Neuronal stem cell (in vitro differentiated cells): ENCODE data around the gene FBXL7.

ENCODE experiments used
- DNase-seq: peaks from one replicate; pipeline ENCODE4 v3.0.0-alpha.2; 2013; ENCODE audit warnings: low spot score
- H2AFZ ChIP-seq: one replicate; pipeline ENCODE4 v1.6.1; 2013; ENCODE audit warnings: mild to moderate bottlenecking, low read length, inconsistent platforms
- H2AK5ac ChIP-seq: 2 replicates; pipeline ENCODE4 v1.6.1; 2013; ENCODE audit warnings: low read depth, mild to moderate bottlenecking, inconsistent platforms, low read length, moderate library complexity, mixed read lengths
- H2BK120ac ChIP-seq: 2 replicates; pipeline ENCODE4 v1.6.1; 2013; ENCODE audit warnings: low read depth, mild to moderate bottlenecking, inconsistent platforms, low read length, moderate library complexity, mixed read lengths
- H2BK12ac ChIP-seq: one replicate; pipeline ENCODE4 v1.6.1; 2013; ENCODE audit warnings: low read length, inconsistent platforms
- H2BK15ac ChIP-seq: 2 replicates; pipeline ENCODE4 v1.6.1; 2013; ENCODE audit warnings: mild to moderate bottlenecking, low read length, inconsistent platforms, mixed read lengths
- H2BK5ac ChIP-seq: one replicate; pipeline ENCODE4 v1.6.1; 2013; ENCODE audit warnings: inconsistent platforms, mild to moderate bottlenecking, low read length, moderate library complexity
- H3K14ac ChIP-seq: one replicate; pipeline ENCODE4 v1.6.1; 2013; ENCODE audit warnings: low read length, inconsistent platforms
- H3K18ac ChIP-seq: 2 replicates; pipeline ENCODE4 v1.6.1; 2013; ENCODE audit warnings: low read length, inconsistent platforms
- H3K23ac ChIP-seq: 2 replicates; pipeline ENCODE4 v1.6.1; 2013; ENCODE audit warnings: low read depth, mild to moderate bottlenecking, mixed read lengths, low read length, inconsistent platforms; ENCODE audit not compliant: poor library complexity
- H3K27ac ChIP-seq: replicated peaks from 3 replicates; pipeline ENCODE4 v1.5.1; 2013; ENCODE audit warnings: low read length, inconsistent platforms
- H3K27me3 ChIP-seq, 3 experiments: 2 replicates each; pipeline ENCODE4 v1.6.1; 2013; ENCODE audit warnings: low read length in 3 of 3, mild to moderate bottlenecking in 2 of 3, inconsistent platforms in 1 of 3, low read depth in 1 of 3, mixed read lengths in 1 of 3, moderate library complexity in 1 of 3; ENCODE audit not compliant: control insufficient read depth in 3 of 3, insufficient read depth in 3 of 3
- H3K36me3 ChIP-seq, 2 donors: replicated peaks in 1 of 2; 2 replicates each; pipeline ENCODE4 v1.6.1; 2013; ENCODE audit warnings: low read length in 2 of 2; ENCODE audit not compliant: control insufficient read depth in 2 of 2, insufficient read depth in 2 of 2
- H3K4ac ChIP-seq: 2 replicates; pipeline ENCODE4 v1.6.1; 2013; ENCODE audit warnings: inconsistent platforms, mild to moderate bottlenecking, low read length, moderate library complexity
- H3K4me1 ChIP-seq, 2 donors: 1 replicate in 1 of 2; 2 replicates in 1 of 2; pipeline ENCODE4 v1.6.1; 2013; ENCODE audit warnings: low read length in 2 of 2, low read depth in 1 of 2; ENCODE audit not compliant: control insufficient read depth in 2 of 2, insufficient read depth in 1 of 2
- H3K4me2 ChIP-seq: one replicate; pipeline ENCODE4 v1.6.1; 2013; ENCODE audit warnings: mild to moderate bottlenecking, low read length, inconsistent platforms; ENCODE audit not compliant: insufficient read depth, poor library complexity, severe bottlenecking
- H3K4me3 ChIP-seq, 2 donors: 2 replicates each; pipeline ENCODE4 v1.5.1; 2013; ENCODE audit warnings: low read length in 2 of 2, mild to moderate bottlenecking in 2 of 2, inconsistent platforms in 1 of 2, moderate library complexity in 1 of 2
- H3K79me1 ChIP-seq: one replicate; pipeline ENCODE4 v1.6.1; 2013; ENCODE audit warnings: low read depth, mild to moderate bottlenecking, inconsistent platforms, low read length, moderate library complexity
- H3K9ac ChIP-seq: one replicate; pipeline ENCODE4 v1.6.1; 2013; ENCODE audit warnings: mild to moderate bottlenecking, low read depth, low read length, inconsistent platforms; ENCODE audit not compliant: poor library complexity
- H3K9me3 ChIP-seq, 2 donors: replicated peaks in 1 of 2; 2 replicates each; pipeline versions ENCODE3 to v1.6.1; 2013; ENCODE audit warnings: low read length in 2 of 2, mild to moderate bottlenecking in 2 of 2, inconsistent platforms in 1 of 2, low read depth in 1 of 2, mixed read lengths in 1 of 2, moderate library complexity in 1 of 2; ENCODE audit not compliant: control insufficient read depth in 2 of 2, insufficient read depth in 1 of 2
- H4K8ac ChIP-seq: one replicate; pipeline ENCODE4 v1.6.1; 2013; ENCODE audit warnings: low read depth, mild to moderate bottlenecking, inconsistent platforms, low read length, moderate library complexity
- H4K91ac ChIP-seq: one replicate; pipeline ENCODE4 v1.6.1; 2013; ENCODE audit warnings: low read length, low read depth, mild to moderate bottlenecking, inconsistent platforms; ENCODE audit not compliant: poor library complexity
- WGBS, 2 donors: extraction: QIAGEN DNeasy Blood & Tissue Kit; methylation state at CpG; one replicate each; pipeline ENCODE4 v1.1.7; 2013; ENCODE audit warnings: missing lambda C conversion rate in 2 of 2, mixed read lengths in 1 of 2; ENCODE audit not compliant: insufficient read length in 2 of 2, insufficient replicate concordance in 1 of 2; ENCODE audit errors: extremely low coverage in 2 of 2; 5-methylcytosine and 5-hydroxymethylcytosine counted together

FBXL7 gene

GRCh38 chr5:15968993-15969392 is 469.0 kb downstream of the FBXL7 start:
- Histone ChIP-seq H3K27ac (no peak overlapping the region), H3K4me1 (no peaks in the 10 kb centered on the region), H3K4me3 (no peak overlapping the region), H3K4ac (no peak overlapping the region), H3K14ac (no peak overlapping the region), H3K36me3 (no peaks in the 10 kb centered on the region), H3K18ac (no peak overlapping the region), H2AFZ (no peak overlapping the region), H3K27me3 (no peaks in the 10 kb centered on the region), H2BK120ac (no peak overlapping the region), H3K23ac (no peak overlapping the region), H2BK15ac (no peak overlapping the region), H2BK12ac (no peak overlapping the region), H3K4me2 (no peak overlapping the region), H3K79me1 (no peaks in the 10 kb centered on the region), H3K9me3 (no peaks in the 10 kb centered on the region), H4K91ac (no peak overlapping the region), H2AK5ac (no peak overlapping the region), H3K9ac (no peak overlapping the region), H4K8ac (no peak overlapping the region), H2BK5ac (no peak overlapping the region)
- no peak for DNase-seq
- no CpG with 5 or more reads among the region's 4 CpGs for WGBS, 2 donors

DNA sequence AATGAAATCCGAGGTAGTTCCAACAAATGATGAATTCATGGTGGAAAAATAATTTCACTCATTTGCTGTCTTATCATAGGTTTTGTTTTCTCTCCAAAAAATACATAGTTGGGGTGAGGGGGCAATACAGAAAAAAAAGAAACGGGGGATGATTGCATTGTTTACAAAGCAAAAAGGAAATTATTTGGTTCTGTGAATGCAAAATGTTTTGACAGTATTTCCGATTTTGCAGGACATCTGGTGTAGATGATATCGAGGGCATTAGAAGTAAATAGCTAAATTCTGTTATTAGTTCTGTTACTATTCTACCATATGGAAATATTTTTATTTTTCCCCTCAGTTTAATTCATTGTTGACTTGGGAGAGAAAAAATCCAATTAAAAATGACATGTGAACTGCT is 477.9 kb downstream of the FBXL7 start:
- H3K36me3 ChIP-seq = no peaks in the 10 kb centered on the region
- H2BK120ac ChIP-seq = no peak overlapping the region
- H3K4me3 ChIP-seq = no peak overlapping the region
- H3K23ac ChIP-seq = no peak overlapping the region
- H3K9ac ChIP-seq = no peak overlapping the region
- no peak overlapping the region for H3K4me2 ChIP-seq
- no peak overlapping the region for H3K18ac ChIP-seq
- no peaks in the 10 kb centered on the region for H3K4me1 ChIP-seq
- H2AFZ ChIP-seq = no peak overlapping the region
- H2BK12ac ChIP-seq = no peak overlapping the region
- H2BK15ac ChIP-seq = no peak overlapping the region
- no peak overlapping the region for H4K91ac ChIP-seq
- no peak overlapping the region for H3K27ac ChIP-seq
- WGBS, 2 donors = no CpG with 5 or more reads among the region's 4 CpGs
- no peak overlapping the region for H2BK5ac ChIP-seq
- H2AK5ac ChIP-seq = no peak overlapping the region
- no peaks in the 10 kb centered on the region for H3K27me3 ChIP-seq
- H3K4ac ChIP-seq = no peak overlapping the region
- H3K9me3 ChIP-seq = no peaks in the 10 kb centered on the region
- DNase-seq = no peak
- H3K79me1 ChIP-seq = no peaks in the 10 kb centered on the region
- no peak overlapping the region for H4K8ac ChIP-seq
- H3K14ac ChIP-seq = no peak overlapping the region

GRCh38 chr5:15980835-15981234 is 480.9 kb downstream of the FBXL7 start:
- no peak overlapping the region for H2BK12ac ChIP-seq
- H2BK120ac ChIP-seq = no peak overlapping the region
- no peak overlapping the region for H2AK5ac ChIP-seq
- H3K79me1 ChIP-seq = no peaks in the 10 kb centered on the region
- H3K14ac ChIP-seq = no peak overlapping the region
- no peak overlapping the region for H4K8ac ChIP-seq
- H3K27me3 ChIP-seq = no peaks in the 10 kb centered on the region
- H3K9me3 ChIP-seq = no peaks in the 10 kb centered on the region
- H3K18ac ChIP-seq = no peak overlapping the region
- H3K23ac ChIP-seq = no peak overlapping the region
- no peak overlapping the region for H3K9ac ChIP-seq
- H4K91ac ChIP-seq = no peak overlapping the region
- DNase-seq = no peak
- H3K4me2 ChIP-seq = no peak overlapping the region
- H3K4ac ChIP-seq = no peak overlapping the region
- H3K4me1 ChIP-seq = no peaks in the 10 kb centered on the region
- H2AFZ ChIP-seq = no peak overlapping the region
- no peak overlapping the region for H3K27ac ChIP-seq
- no CpG with 5 or more reads among the region's 2 CpGs for WGBS, 2 donors
- no peak overlapping the region for H3K4me3 ChIP-seq
- H3K36me3 ChIP-seq = no peaks in the 10 kb centered on the region
- no peak overlapping the region for H2BK5ac ChIP-seq
- no peak overlapping the region for H2BK15ac ChIP-seq

- Histone ChIP-seq H3K23ac (no peak overlapping the region), H3K4me2 (no peak overlapping the region), H3K27ac (no peak overlapping the region), H3K79me1 (no peaks in the 10 kb centered on the region), H2AFZ (no peak overlapping the region), H2BK5ac (no peak overlapping the region), H3K4me3 (no peak overlapping the region), H3K14ac (no peak overlapping the region), H3K36me3 (no peaks in the 10 kb centered on the region), H3K9me3 (no peaks in the 10 kb centered on the region), H3K27me3 (no peaks in the 10 kb centered on the region), H3K4me1 (no peaks in the 10 kb centered on the region), H2AK5ac (no peak overlapping the region), H3K9ac (no peak overlapping the region), H2BK12ac (no peak overlapping the region), H3K18ac (no peak overlapping the region), H4K8ac (no peak overlapping the region), H3K4ac (no peak overlapping the region), H4K91ac (no peak overlapping the region), H2BK120ac (no peak overlapping the region), H2BK15ac (no peak overlapping the region)
- DNase-seq = no peak
- WGBS, 2 donors = no CpG with 5 or more reads among the region's 1 CpG
Measured at GRCh38 chr5:15983392-15983791, 483.4 kb downstream of the FBXL7 start.
